A673 (cell line): Measurements from ENCODE around the gene AFG1L. TPM values are rescaled to one million over a fixed set of nuclear protein-coding genes. Genes with fewer than 3 reads are reported as not detected.
"Not testable (repeated sequence)": the region's sequence is repeated elsewhere in the genome, so short reads cannot be mapped to it uniquely, and the experiment has no call there.

Experiments
- BruUV-seq: library from RNA; stranded (reverse); fragments of 400-500 nt; replicated peaks from 2 replicates; lab custom pipeline; 2021; lab: Mats Ljungman, UMichigan
- CTCF ChIA-PET: fragments of 300-600 bp; sonication (Branson Sonifier 250); formaldehyde crosslinking; loops from one replicate; lab custom pipeline; 2022; ENCODE audit warnings: antibody characterized with exemption; lab: Charles Lee
- POLR2A ChIA-PET: fragments of 300-600 bp; sonication (Branson Sonifier 250); formaldehyde crosslinking; loops from one replicate; lab custom pipeline; 2022; ENCODE audit warnings: antibody characterized with exemption; ENCODE audit not compliant: low non-redundant PET; lab: Charles Lee
- DNase-seq: peaks from one replicate; pipeline ENCODE4 v3.0.0-alpha.2; 2015; ENCODE audit warnings: low spot score
- H3K27ac ChIP-seq: fragments of 200-600 bp; sonication (generic); 2 replicates; pipeline ENCODE4 v1.5.1; 2016; ENCODE audit warnings: mixed run types, low read depth, mild to moderate bottlenecking, mixed read lengths, antibody characterized with exemption, low read length; ENCODE audit not compliant: poor library complexity, severe bottlenecking
- H3K27me3 ChIP-seq: fragments of 200-600 bp; sonication (generic); replicated peaks from 2 replicates; pipeline ENCODE4 v1.6.1; 2017; ENCODE audit warnings: mixed run types, low read depth, mild to moderate bottlenecking, mixed read lengths, antibody characterized with exemption, low read length; ENCODE audit not compliant: insufficient read depth, poor library complexity
- H3K36me3 ChIP-seq: fragments of 200-600 bp; sonication (generic); 2 replicates; pipeline ENCODE4 v1.6.1; 2016; ENCODE audit warnings: mixed run types, mild to moderate bottlenecking, mixed read lengths, antibody characterized with exemption, low read length; ENCODE audit not compliant: insufficient read depth, poor library complexity, severe bottlenecking
- H3K4me1 ChIP-seq: fragments of 200-600 bp; sonication (generic); 2 replicates; pipeline ENCODE4 v1.6.1; 2017; ENCODE audit warnings: mixed run types, mild to moderate bottlenecking, mixed read lengths, antibody characterized with exemption, low read length; ENCODE audit not compliant: insufficient read depth, poor library complexity, severe bottlenecking
- H3K4me3 ChIP-seq: fragments of 200-600 bp; sonication (generic); 2 replicates; pipeline ENCODE4 v1.5.1; 2016; ENCODE audit warnings: low read depth, mixed run types, mild to moderate bottlenecking, mixed read lengths, low read length; ENCODE audit not compliant: poor library complexity, severe bottlenecking
- H3K9me3 ChIP-seq: fragments of 200-600 bp; sonication (generic); 2 replicates; pipeline ENCODE4 v1.6.1; 2016; ENCODE audit warnings: mixed run types, low read depth, mild to moderate bottlenecking, mixed read lengths, antibody characterized with exemption, low read length; ENCODE audit not compliant: poor library complexity, severe bottlenecking
- CTCF ChIP-seq: fragments of 300-800, 200-600 bp; sonication (generic); conservative IDR thresholded peaks from 2 replicates; pipeline ENCODE4 v1.5.1; 2017; ENCODE audit warnings: low read depth, mild to moderate bottlenecking, antibody characterized with exemption, low read length, moderate library complexity, mixed read lengths
- EZH2 ChIP-seq: fragments of 200-600 bp; sonication (generic); IDR thresholded peaks from 2 replicates; pipeline ENCODE4 v1.6.1; 2017; ENCODE audit warnings: borderline replicate concordance, low read depth, mild to moderate bottlenecking, mixed read lengths, antibody characterized with exemption, low read length; ENCODE audit not compliant: poor library complexity, severe bottlenecking
- intact Hi-C: fragments of 100-400 bp; cut with micrococcal nuclease; formaldehyde crosslinking; loops from one replicate; pipeline ENCODE4 v1.10.0; 2022; ENCODE audit not compliant: unreplicated experiment
- total RNA-seq: library from RNA; stranded (reverse); gene quantifications from 2 replicates; pipeline ENCODE4 v1.2.3, GENCODE V29; 2021

The AFG1L gene
- total RNA-seq, 1 experiment from 2014 or later: 7.5 TPM

DNA sequence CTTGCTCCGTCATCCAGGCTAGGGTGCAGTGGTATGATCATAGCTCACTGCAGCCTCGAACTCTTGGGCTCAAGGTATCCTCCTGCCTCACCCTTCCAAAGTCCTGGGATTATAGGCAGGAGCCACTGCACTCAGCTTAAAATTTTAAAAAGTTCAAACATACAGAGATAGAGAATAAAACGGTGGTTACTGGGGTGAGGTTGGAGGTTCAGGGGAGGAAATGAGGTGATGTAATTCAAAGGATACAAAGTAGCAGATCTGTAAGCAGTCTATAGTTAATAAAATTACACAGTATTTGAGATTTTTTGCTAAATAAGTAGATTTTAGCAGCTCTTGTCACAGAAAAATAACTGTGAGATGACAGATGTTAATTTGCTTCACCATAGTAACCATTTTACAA is 7.5 kb upstream of the AFG1L start:
- intact Hi-C loops: no loop called here
- TF ChIP-seq EZH2 (no peak), CTCF (no peak)
- no peak for DNase-seq
- no peaks in the 10 kb centered on the region for H3K27me3 ChIP-seq
- CTCF ChIA-PET: no interaction called here
- H3K36me3 ChIP-seq: no peaks in the 10 kb centered on the region
- H3K27ac ChIP-seq: no peak overlapping the region
- no peaks in the 10 kb centered on the region for H3K4me1 ChIP-seq
- BruUV-seq: no TSS peak
- no peaks in the 10 kb centered on the region for H3K9me3 ChIP-seq
- POLR2A ChIA-PET: no interaction called here
- no peak overlapping the region for H3K4me3 ChIP-seq

DNA sequence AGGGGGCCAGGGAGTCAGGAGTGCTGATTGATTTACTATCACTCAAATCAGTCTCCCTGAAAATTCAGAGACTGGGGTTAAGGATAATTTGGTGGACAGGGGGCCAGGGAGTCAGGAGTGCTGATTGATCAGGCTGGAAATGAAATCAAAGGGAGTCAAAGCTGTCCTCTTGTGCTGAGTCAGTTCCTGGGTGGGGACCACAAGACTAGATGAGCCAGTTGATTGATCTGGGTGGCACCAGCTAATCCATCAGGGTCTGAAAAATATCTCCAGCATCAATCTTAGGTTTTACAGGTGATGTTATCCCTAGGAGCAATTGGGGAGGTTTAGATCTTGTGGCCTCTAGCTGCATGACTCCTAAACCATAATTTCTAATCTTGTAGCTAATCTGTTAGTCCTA is 6.1 kb upstream of the AFG1L start:
- ChIA-PET POLR2A (no interaction called here), CTCF (no interaction called here)
- Histone ChIP-seq H3K4me3 (no peak overlapping the region), H3K27me3 (no peaks in the 10 kb centered on the region), H3K9me3 (no peaks in the 10 kb centered on the region), H3K27ac (no peak overlapping the region), H3K4me1 (no peaks in the 10 kb centered on the region), H3K36me3 (no peaks in the 10 kb centered on the region)
- TF ChIP-seq CTCF (no peak), EZH2 (no peak)
- no TSS peak for BruUV-seq
- DNase-seq: no peak
- intact Hi-C loops: no loop called here

DNA sequence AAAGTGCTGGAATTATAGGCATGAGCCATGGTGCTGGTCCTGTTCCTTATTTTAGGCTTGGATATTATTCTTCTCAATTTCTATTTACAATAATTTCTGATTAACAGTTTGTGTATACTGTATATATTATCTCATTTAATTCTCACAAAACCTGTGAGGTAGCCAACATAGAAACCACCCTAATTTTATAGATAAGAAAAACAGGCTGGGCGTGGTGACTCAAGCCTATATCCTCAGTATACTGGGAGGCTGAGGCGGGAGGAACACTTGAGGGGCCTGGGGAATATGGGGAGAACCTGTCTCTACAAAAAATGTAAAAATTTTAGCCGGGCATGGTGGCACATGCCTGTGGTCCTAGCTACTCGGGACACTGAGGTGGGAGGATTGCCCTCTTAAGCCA is 3.8 kb upstream of the AFG1L start:
- DNase-seq: no peak
- Histone ChIP-seq H3K4me1 (peaks cover 10% of the 10 kb centered on the region), H3K9me3 (no peaks in the 10 kb centered on the region), H3K4me3 (no peak overlapping the region), H3K27me3 (no peaks in the 10 kb centered on the region), H3K36me3 (no peaks in the 10 kb centered on the region), H3K27ac (no peak overlapping the region)
- intact Hi-C loops: no loop called here
- ChIA-PET CTCF (no interaction called here), POLR2A (no interaction called here)
- TF ChIP-seq CTCF (no peak), EZH2 (no peak)
- BruUV-seq: no TSS peak

GRCh38 chr6:108292561-108292960 is 2.3 kb upstream of the AFG1L start:
- CTCF ChIA-PET, H3K27ac ChIP-seq, DNase-seq, H3K36me3 ChIP-seq, H3K4me3 ChIP-seq, BruUV-seq, H3K27me3 ChIP-seq, POLR2A ChIA-PET, intact Hi-C loops, H3K9me3 ChIP-seq: not testable (repeated sequence)
- H3K4me1 ChIP-seq: peaks cover 10% of the 10 kb centered on the region
